Dedifferentiated amniotic fluid mesenchymal stem cell (primary cell): ENCODE data around the gene G0S2.

Source experiments
- DNase-seq: peaks from one replicate; pipeline ENCODE4 v3.0.0-alpha.2; 2016; ENCODE audit errors: extremely low spot score

G0S2 gene

DNA sequence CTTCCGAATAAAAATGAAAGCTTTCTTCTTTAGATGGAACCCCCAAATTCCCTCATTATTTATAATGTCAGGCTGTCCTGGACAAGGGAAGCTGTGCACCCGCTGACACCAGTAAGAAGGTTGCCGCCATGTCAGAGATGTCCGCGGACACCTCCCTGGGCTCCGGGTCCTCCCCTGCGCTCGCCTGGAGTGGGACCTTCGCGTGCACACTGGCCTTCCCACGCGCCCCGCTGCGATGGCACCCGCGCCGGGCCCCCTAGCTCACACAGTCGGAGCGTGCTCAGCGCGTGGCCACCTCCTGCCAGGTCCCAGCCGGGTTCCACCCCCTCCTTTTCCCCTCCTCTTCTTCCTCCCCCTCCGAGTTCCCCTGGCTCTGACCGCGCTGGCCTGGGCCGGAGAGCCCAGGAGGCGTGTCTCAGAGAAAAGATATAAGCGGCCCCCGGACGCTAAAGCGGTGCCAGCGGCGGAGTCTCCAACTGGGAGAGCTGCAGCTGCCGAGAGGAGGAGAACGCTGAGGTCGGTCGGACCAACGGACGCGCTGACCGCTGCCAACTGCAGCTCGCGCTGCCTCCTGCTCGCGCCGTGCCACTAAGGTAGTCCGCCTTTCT is at the start of gene G0S2:
TSS of gene G0S2 (plus strand) at position 456 of the 608 bp plus-strand sequence. CDS start 273 bp downstream, outside the sequence.
- peak; percentile 33 for DNase-seq

DNA sequence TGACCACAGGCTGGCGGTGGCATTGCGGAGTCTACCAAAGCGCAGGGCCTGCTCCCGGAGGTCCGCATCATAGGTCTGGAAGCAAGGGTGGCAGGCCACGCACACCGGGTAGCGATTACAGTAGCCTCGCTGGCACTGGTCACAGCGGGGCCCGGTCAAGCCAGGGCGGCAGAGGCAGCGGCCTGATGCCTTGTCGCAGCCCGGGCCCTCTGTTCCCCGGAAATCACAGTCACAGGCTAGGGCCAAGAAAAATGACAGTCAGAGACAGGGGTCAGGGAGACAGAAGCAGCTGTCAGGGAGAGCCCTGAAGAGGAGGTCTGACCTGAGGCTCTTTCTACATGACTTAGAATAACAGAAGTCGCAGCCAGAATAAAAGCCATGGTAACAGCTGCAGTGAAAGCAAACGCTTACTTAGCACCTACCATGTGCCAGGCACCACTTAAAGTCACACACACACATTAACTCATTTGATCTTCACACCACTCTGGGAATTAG is 49.4 kb upstream of the G0S2 start:
- no peak for DNase-seq

GRCh38 chr1:209626346-209627026 is 48.7 kb upstream of the G0S2 start:
- DNase-seq, result no peak

DNA sequence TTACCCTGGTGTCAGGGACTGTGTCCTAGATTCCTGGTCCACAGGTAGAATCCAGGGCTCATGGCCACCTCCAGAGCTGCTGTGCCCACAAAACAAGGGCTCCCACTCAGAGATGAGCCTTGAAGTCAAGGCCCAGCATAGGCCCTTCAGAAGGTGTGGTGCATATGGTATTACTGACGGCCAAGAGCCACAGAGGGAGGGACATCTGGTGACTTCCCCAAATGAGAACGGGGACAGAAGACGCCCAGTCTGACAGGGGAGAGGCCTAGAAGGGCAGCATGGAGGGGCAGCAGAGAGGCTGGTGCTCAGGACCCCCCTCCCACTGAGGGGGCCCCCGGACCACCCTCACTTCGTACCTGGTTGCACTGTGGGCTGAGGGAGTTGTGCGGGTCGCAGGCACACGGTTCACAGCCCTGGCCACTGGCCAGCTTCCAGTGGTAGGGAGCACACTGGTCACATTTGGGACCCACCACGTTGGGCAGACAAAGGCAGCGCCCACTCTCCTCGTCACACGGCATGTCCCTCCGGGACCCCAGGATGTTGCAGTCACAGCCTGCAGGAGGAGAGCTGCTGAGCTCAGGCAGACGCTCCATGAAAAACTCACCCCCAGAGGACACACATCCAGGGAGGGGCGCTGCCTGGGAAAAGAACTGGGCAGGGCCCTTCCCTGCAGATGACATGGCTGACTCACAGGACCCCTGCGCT is 48.0 kb upstream of the G0S2 start:
- DNase-seq, result no peak

DNA sequence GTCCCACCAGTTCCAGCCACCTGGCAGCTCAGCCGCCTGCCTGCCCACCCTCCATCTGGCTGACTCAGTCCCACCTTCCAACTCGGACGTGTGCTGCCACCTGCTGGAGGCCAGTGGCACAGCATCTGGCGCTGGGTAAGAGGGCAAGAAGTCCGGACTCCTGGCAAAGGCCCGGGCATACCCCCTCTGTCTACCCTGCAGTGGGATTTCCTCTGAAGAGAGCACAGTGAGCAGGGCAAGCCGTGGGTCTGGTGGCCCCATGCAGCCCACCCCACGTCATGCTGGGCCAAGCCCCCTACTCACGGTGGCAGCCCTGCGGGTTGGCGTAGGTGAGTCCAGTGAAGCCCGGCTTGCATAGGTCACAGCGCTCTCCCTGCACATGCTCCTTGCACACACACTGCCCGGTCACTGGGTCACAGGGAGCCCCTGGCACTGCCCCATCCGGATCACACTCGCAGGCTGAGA is 47.4 kb upstream of the G0S2 start:
- DNase-seq, result peak; percentile 36

GRCh38 chr1:209628618-209629299 is 46.5 kb upstream of the G0S2 start:
- no peak for DNase-seq

- no peak for DNase-seq
Measured at GRCh38 chr1:209629621-209630382, 45.4 kb upstream of the G0S2 start.

DNA sequence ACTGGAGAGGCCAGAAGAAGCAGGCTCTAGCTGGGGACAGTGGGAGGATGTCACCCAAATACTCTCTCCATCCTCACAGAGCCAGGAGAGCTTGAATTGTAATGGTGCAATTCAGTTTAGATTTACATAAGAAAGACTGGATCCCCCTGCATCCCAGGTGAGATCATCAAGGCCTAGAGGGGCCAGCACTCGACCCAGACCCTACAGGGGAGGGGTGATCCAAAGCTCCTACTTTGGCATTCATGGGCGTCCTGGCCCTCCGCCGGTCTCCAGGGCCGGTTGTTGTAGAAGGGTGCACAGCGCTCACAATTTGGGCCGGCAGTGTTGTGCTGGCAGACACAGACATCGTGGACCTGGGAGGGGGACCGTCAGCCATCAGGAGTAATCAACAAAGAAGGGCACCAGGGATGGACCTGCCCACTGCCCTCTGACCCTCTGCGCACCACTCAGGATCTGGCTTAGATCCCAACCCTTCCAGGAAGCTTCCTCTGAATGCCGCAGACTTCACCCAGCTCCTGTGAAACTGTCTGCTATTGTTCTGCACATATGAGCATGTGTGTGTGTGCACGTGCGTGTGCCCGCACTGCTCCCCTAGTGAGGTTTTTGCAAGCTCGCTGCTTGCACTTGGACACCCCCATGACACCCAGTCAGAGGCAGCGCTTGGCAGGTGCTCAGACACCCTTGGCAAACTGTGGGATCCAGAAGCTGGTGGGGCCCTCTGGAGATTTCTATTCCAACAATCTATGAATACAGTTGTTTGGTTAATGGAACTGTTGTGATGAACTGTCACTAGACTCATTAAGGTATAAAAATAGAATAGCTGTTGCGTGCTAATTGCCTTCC is 44.6 kb upstream of the G0S2 start:
- DNase-seq, result no peak

DNA sequence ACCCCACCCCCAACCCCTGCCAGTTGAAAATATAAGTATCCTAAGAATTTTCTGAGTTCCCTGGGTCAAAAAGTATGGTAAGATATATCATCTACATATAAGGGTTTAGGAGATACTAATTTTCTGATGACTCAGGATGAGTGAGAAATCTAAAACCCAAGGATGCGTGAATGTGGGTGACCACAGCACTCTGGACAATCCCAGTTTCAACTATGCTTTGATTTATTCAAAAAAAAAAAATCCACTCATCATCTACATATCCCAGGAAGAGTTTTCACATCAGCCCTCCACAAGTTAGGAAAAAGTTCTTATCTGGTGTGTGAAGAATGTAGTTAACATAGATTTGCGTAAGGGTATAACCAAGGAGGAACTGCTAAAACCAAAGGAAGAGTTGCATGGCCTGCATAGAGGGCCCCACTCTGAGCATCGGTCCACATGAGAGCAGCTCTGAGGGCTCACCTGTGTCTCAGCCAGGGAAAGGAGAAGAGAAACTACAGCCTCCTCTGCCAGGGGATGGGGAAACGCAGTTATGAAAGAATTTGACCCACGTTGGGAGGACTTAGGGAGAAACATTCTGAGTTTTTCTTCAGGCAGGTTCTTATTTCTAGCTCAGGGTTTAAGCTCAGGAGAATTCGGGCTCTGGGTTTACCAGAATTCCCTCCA is 41.7 kb upstream of the G0S2 start:
- no peak for DNase-seq

DNA sequence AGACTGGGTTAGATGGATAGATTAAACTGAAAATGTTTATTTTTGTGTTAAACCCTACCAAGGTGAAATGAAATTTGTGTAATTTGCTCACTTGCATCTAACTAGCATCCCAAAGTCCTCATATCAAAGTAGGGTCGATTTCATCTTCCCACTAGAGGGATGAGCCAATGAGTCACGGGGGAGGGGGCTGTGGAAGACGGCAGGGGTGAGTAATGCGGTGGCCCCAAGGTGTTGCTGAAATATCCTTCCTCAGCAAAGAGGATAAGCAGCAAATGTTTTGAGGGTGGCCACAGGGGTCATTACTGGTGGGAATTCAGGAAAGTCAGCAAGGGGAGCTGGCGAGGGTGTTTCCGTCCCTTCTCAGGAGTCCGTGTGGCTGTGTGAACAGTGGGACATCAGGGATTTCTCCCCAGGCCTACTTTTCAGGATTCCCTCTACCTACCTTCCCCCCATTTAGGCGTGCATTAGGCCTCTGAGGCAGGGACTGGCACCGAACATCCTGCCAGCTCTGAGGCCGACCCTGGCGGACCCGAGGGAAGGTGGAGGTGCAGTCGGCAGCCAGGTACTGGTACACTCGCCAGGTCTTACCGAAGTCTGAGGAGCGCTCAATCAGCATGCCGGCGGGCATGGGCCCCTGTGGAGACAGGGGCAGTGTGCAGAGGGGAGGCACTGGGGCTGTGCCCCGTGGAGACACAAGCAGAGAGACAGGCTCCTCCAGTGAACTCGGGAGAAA is 41.0 kb upstream of the G0S2 start:
- DNase-seq, result no peak

DNA sequence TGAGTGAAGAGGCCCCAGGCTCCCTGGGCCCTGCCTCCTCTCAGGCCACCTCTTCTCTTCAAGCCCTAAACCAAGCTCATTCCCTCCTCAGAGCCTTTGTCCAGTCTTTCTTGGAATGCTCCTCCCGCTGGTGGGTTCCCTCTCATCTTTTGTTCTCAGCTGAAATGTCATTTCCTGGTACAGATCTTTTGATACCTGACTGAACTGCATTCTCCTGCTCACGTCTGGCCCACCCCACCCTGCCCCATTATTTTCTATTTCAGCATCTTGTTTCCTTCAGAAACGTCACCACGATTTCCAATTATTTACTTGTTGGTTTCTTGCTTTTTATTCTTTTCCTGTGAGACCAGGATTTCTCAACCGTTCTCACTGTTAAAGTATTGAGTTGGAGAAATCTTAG is 39.4 kb upstream of the G0S2 start:
- no peak for DNase-seq

DNA sequence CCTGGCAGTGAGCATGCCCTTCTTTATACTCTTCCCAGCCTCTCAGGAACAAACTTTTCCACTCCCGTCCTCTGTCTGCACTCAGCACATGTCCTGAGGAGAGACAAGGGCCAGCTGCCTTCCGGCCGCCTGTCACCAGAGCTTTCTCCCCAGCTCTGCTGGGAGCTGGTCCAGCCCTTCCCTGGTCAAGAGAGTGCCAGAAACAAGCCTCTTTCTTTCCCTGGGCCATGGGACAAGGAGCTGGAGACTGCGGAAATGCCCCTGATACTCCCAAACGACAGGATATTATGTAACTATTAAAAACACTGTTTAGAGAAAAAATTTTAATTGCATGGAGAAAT is 33.4 kb upstream of the G0S2 start:
- no peak for DNase-seq

GRCh38 chr1:209642816-209643215 is 32.4 kb upstream of the G0S2 start:
- no peak for DNase-seq

DNA sequence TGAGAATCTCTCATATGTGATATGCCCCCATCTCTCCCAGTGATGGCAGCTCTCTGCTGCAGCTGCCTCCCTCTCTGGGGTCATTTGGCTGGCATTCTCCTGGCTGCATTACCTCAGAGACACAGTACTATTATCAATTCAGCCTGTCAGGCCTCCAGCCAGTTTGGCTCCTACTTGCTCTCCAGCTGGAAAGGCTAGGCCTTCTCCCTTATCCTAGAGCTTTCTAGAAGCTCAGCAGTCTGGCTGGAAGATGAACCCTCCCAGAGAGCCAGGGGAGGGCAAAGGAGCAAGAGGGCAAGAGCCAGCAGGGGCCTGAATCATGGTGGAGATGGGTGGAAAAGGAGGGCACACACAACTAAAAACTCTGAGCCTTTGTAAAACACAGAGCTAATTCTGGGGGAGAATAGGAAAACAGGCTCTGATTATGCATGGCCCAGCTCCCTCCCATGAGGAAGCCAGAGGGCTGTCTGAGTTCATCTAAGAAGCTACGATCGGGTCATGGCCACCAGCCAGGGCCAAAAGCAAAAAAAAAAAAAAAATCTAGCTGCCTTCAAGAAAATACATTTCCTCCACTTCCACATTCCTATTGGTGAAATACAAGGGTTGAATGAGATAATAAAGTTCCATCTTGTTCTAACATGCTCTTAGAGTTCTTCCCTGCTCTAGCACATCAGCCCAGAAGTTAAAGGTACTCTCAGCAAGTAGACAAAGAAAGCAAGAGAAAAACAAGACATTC is 31.8 kb upstream of the G0S2 start:
- DNase-seq, result no peak

- DNase-seq, result no peak
Measured at GRCh38 chr1:209645574-209646452, 29.4 kb upstream of the G0S2 start.

DNA sequence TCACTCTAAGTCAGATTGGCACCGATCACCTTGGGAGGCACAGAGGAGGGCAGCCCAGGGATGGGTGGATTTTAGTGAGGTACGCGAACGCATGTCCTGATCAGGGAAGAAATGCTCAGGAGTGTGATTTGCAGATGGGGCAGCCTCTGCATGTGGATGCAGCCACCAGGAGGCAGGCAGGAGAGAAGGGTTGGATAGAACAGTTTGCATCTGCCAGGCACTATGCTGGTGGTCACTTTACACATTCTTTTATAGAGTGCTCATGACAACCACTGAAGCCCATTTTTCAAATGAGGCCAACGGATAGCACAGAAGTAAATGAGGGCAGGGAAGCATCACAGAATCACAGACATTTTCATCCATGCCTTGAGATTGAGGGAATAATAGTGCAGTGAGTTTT is 28.7 kb upstream of the G0S2 start:
- no peak for DNase-seq

GRCh38 chr1:209647156-209647555 is 28.1 kb upstream of the G0S2 start:
- no peak for DNase-seq

DNA sequence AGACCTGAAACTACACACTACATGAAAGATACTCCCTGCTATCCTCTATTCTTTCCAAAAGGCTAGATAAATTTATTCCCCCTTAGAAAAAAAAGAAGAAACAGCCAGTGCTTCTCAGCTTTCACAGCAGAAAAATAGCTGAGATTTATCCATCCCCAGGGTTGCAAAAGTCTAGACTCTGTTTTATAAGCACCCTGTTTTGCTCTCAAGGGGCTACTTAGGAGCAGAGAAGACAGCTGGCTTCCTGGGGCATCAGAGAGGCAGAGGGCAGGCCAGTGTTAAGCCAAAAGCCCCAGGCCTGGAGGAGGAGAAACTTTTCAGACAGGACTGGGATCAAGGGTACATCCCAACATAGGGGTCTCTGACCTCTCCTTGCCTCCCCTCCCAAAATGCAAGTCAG is 26.9 kb upstream of the G0S2 start:
- no peak for DNase-seq
